Fibroblast of skin of left quadriceps (primary cell): ENCODE results near the gene CELA2B.

ENCODE experiments used
- DNase-seq, 2 experiments: peaks; one replicate each; pipeline ENCODE4 v3.0.0-alpha.2; 2013; ENCODE audit warnings: low read depth in 2 of 2

CELA2B gene

GRCh38 chr1:15526021-15526489, 50.2 kb downstream of the CELA2B start:
- no peak for DNase-seq

GRCh38 chr1:15526490-15527339, 50.8 kb downstream of the CELA2B start, which contains the start of gene DNAJC16:
DNAJC16 (plus strand) TSS chr1:15526848; CDS start chr1:15529106, 2,258 bp downstream.
- peak; percentile 100 for DNase-seq

DNA sequence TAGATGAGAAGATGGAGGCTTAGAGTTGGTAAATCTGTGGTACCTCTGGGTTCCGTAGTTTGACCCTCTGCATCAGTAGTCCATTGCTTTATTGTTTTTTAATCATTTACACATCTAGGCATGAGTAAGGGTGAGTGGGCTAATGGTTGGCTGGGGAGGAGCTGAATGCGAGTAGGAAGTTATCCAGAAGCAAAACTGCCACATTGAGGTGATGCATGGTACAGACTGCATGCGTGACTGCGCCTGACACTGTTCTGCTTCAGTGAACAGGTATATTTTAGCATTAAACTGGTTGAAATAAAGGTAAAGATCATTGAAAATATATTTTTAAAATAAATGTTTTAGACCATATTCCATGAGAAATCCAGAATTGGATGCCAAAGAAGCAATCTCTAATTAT, 55.1 kb downstream of the CELA2B start:
- no peak for DNase-seq

- DNase-seq, result no peak
Observed at GRCh38 chr1:15531682-15532081, 55.8 kb downstream of the CELA2B start.

- DNase-seq, result no peak
Observed at GRCh38 chr1:15538771-15539170, 62.9 kb downstream of the CELA2B start.

- DNase-seq, result peak in 1 of 2 experiments; percentile 20
Observed at GRCh38 chr1:15540186-15540585, 64.3 kb downstream of the CELA2B start.
